HG03457 (cell line): ENCODE results near the gene KPNA6.
"Not testable (repeated sequence)": the region's sequence is repeated elsewhere in the genome, so short reads cannot be mapped to it uniquely, and the experiment has no call there.

Experiments used
- ATAC-seq: cut with Tn5 transposase; IDR thresholded peaks from one replicate; pipeline ENCODE4 v1.9.1; 2021; ENCODE audit warnings: moderate number of reproducible peaks; ENCODE audit not compliant: unreplicated experiment

Gene KPNA6

GRCh38 chr1:32107742-32108661 lies at the start of gene KPNA6:
Gene KPNA6 (plus strand): TSS chr1:32108056. CDS start chr1:32108131, 75 bp downstream.
- ATAC-seq, result peak; percentile 52

GRCh38 chr1:32060914-32061313 lies 46.9 kb upstream of the KPNA6 start:
- no peak for ATAC-seq

- no peak for ATAC-seq
Observed at GRCh38 chr1:32062867-32063230, 45.0 kb upstream of the KPNA6 start.

- no peak for ATAC-seq
Observed at GRCh38 chr1:32063261-32063681, 44.6 kb upstream of the KPNA6 start.

GRCh38 chr1:32065613-32066488 lies 42.0 kb upstream of the KPNA6 start:
- ATAC-seq, result not testable (repeated sequence)

GRCh38 chr1:32066489-32066873 lies 41.4 kb upstream of the KPNA6 start:
- no peak for ATAC-seq

GRCh38 chr1:32068957-32069588 lies 38.8 kb upstream of the KPNA6 start:
- ATAC-seq, result no peak

- ATAC-seq, result peak; percentile 19
Observed at GRCh38 chr1:32071758-32072621, 35.9 kb upstream of the KPNA6 start.

- ATAC-seq, result peak; percentile 64
Observed at GRCh38 chr1:32072622-32073298, 35.1 kb upstream of the KPNA6 start, which contains the start of gene TMEM39B. Gene TMEM39B (plus strand): TSS chr1:32072939. CDS start chr1:32073048, 109 bp downstream.

- no peak for ATAC-seq
Observed at GRCh38 chr1:32073299-32074229, 34.3 kb upstream of the KPNA6 start.

GRCh38 chr1:32074841-32075240 lies 33.0 kb upstream of the KPNA6 start:
- no peak for ATAC-seq

- no peak for ATAC-seq
Observed at GRCh38 chr1:32077451-32077850, 30.4 kb upstream of the KPNA6 start.

GRCh38 chr1:32082022-32082421 lies 25.8 kb upstream of the KPNA6 start:
- ATAC-seq, result no peak

- ATAC-seq, result not testable (repeated sequence)
Observed at GRCh38 chr1:32086381-32086780, 21.5 kb upstream of the KPNA6 start.

GRCh38 chr1:32091176-32091575 lies 16.7 kb upstream of the KPNA6 start:
- no peak for ATAC-seq

GRCh38 chr1:32091591-32091990 lies 16.3 kb upstream of the KPNA6 start:
- no peak for ATAC-seq

- ATAC-seq, result no peak
Observed at GRCh38 chr1:32094746-32095521, 12.9 kb upstream of the KPNA6 start.

GRCh38 chr1:32099426-32099825 lies 8.4 kb upstream of the KPNA6 start:
- no peak for ATAC-seq
